H9 (cell line): ENCODE results near the gene NR4A2. TPM values are rescaled to one million over a fixed set of nuclear protein-coding genes. Genes with fewer than 3 reads are reported as not detected.

ENCODE experiments used
- DNase-seq: peaks from one replicate; pipeline ENCODE4 v3.0.0-alpha.2; 2017
- H2AFZ ChIP-seq: one replicate; pipeline ENCODE4 v1.6.1; 2013; ENCODE audit warnings: mild to moderate bottlenecking, low read length, control low read depth, moderate library complexity
- H2AK5ac ChIP-seq: 2 replicates; pipeline ENCODE4 v1.6.1; 2013; ENCODE audit warnings: low read length, control low read depth, mixed read lengths; ENCODE audit not compliant: insufficient read length
- H2BK120ac ChIP-seq: one replicate; pipeline ENCODE4 v1.6.1; 2013; ENCODE audit warnings: low read depth, mild to moderate bottlenecking, low read length, control low read depth, inconsistent platforms; ENCODE audit not compliant: poor library complexity, severe bottlenecking
- H2BK12ac ChIP-seq: 2 replicates; pipeline ENCODE4 v1.6.1; 2013; ENCODE audit warnings: low read length, control low read depth, mixed read lengths, low read depth; ENCODE audit not compliant: insufficient read length
- H2BK15ac ChIP-seq: 2 replicates; pipeline ENCODE4 v1.6.1; 2013; ENCODE audit warnings: low read depth, low read length, control low read depth
- H2BK20ac ChIP-seq: one replicate; pipeline ENCODE4 v1.6.1; 2013; ENCODE audit warnings: low read depth, mild to moderate bottlenecking, low read length, control low read depth, inconsistent platforms; ENCODE audit not compliant: poor library complexity, severe bottlenecking
- H2BK5ac ChIP-seq: 2 replicates; pipeline ENCODE4 v1.6.1; 2013; ENCODE audit warnings: low read length, control low read depth, mixed read lengths; ENCODE audit not compliant: insufficient read length
- H3K14ac ChIP-seq: 2 replicates; pipeline ENCODE4 v1.6.1; 2013; ENCODE audit warnings: low read length, control low read depth; ENCODE audit not compliant: insufficient read depth
- H3K18ac ChIP-seq: 2 replicates; pipeline ENCODE4 v1.6.1; 2013; ENCODE audit warnings: low read depth, mild to moderate bottlenecking, mixed read lengths, low read length, control low read depth; ENCODE audit not compliant: insufficient read length
- H3K23ac ChIP-seq: 2 replicates; pipeline ENCODE4 v1.6.1; 2013; ENCODE audit warnings: low read length, control low read depth, mixed read lengths, low read depth; ENCODE audit not compliant: insufficient read length
- H3K23me2 ChIP-seq: 2 replicates; pipeline ENCODE4 v1.6.1; 2013; ENCODE audit warnings: low read depth, mild to moderate bottlenecking, mixed read lengths, low read length, control low read depth; ENCODE audit not compliant: insufficient read length, poor library complexity, severe bottlenecking
- H3K27ac ChIP-seq: 2 replicates; pipeline ENCODE4 v1.5.1; 2013; ENCODE audit warnings: low read length, control low read depth, mixed read lengths, low read depth; ENCODE audit not compliant: insufficient read length
- H3K27me3 ChIP-seq: 2 replicates; pipeline ENCODE4 v1.6.1; 2013; ENCODE audit warnings: low read length, control low read depth, inconsistent platforms; ENCODE audit not compliant: insufficient read depth
- H3K4ac ChIP-seq: 2 replicates; pipeline ENCODE4 v1.6.1; 2013; ENCODE audit warnings: low read depth, mild to moderate bottlenecking, control low read depth, inconsistent platforms, low read length, moderate library complexity
- H3K4me1 ChIP-seq: 2 replicates; pipeline ENCODE4 v1.6.1; 2013; ENCODE audit warnings: low read length, control low read depth, inconsistent platforms; ENCODE audit not compliant: insufficient read depth
- H3K4me2 ChIP-seq: 2 replicates; pipeline ENCODE4 v1.6.1; 2013; ENCODE audit warnings: low read length, control low read depth, mixed read lengths; ENCODE audit not compliant: insufficient read length, insufficient read depth
- H3K56ac ChIP-seq: 2 replicates; pipeline ENCODE4 v1.6.1; 2013; ENCODE audit warnings: low read depth, mild to moderate bottlenecking, mixed read lengths, low read length, control low read depth; ENCODE audit not compliant: insufficient read length
- H3K79me1 ChIP-seq: 2 replicates; pipeline ENCODE4 v1.6.1; 2013; ENCODE audit warnings: low read depth, mild to moderate bottlenecking, moderate library complexity, low read length, control low read depth, inconsistent platforms; ENCODE audit not compliant: insufficient read depth, poor library complexity, severe bottlenecking
- H3K79me2 ChIP-seq: 2 replicates; pipeline ENCODE4 v1.6.1; 2013; ENCODE audit warnings: low read length, control low read depth, inconsistent platforms; ENCODE audit not compliant: insufficient read depth
- H3K9ac ChIP-seq: 2 replicates; pipeline ENCODE4 v1.6.1; 2013; ENCODE audit warnings: low read length, control low read depth, mixed read lengths; ENCODE audit not compliant: insufficient read length; ENCODE audit errors: extremely low read depth
- H3K9me3 ChIP-seq: one replicate; pipeline ENCODE4 v1.6.1; 2013; ENCODE audit warnings: low read depth, low read length, inconsistent platforms; ENCODE audit not compliant: control insufficient read depth
- H3T11ph ChIP-seq: one replicate; pipeline ENCODE4 v1.6.1; 2013; ENCODE audit warnings: mild to moderate bottlenecking, low read length, control low read depth, inconsistent platforms
- H4K20me1 ChIP-seq: one replicate; pipeline ENCODE4 v1.6.1; 2013; ENCODE audit not compliant: control insufficient read depth, insufficient read length, insufficient read depth
- H4K5ac ChIP-seq: 2 replicates; pipeline ENCODE4 v1.6.1; 2013; ENCODE audit warnings: low read depth, mild to moderate bottlenecking, mixed read lengths, low read length, control low read depth; ENCODE audit not compliant: insufficient read length
- H4K8ac ChIP-seq: replicated peaks from 2 replicates; pipeline ENCODE4 v1.6.1; 2013; ENCODE audit warnings: low read length, control low read depth, mixed read lengths, low read depth; ENCODE audit not compliant: insufficient read length
- H4K91ac ChIP-seq: 2 replicates; pipeline ENCODE4 v1.6.1; 2013; ENCODE audit warnings: low read depth, mild to moderate bottlenecking, moderate library complexity, mixed read lengths, low read length, control low read depth; ENCODE audit not compliant: insufficient read length
- H3K27ac Mint-ChIP-seq, 3 experiments: 2 replicates in 2 of 3; 3 replicates in 1 of 3; pipeline ENCODE4 v1.8.0; 2020 to 2021; ENCODE audit warnings: mixed read lengths in 3 of 3, mild to moderate bottlenecking in 1 of 3, moderate library complexity in 1 of 3
- H3K27me3 Mint-ChIP-seq: 2 replicates; pipeline ENCODE4 v1.8.0; 2021; ENCODE audit warnings: low read depth, mild to moderate bottlenecking, moderate library complexity, mixed read lengths
- H3K36me3 Mint-ChIP-seq, 3 experiments: 2 replicates in 2 of 3; 3 replicates in 1 of 3; pipeline ENCODE4 v1.8.0; 2020 to 2021; ENCODE audit warnings: low read depth in 3 of 3, mixed read lengths in 3 of 3; ENCODE audit not compliant: insufficient read depth in 1 of 3
- H3K4me1 Mint-ChIP-seq, 2 experiments: 2 replicates each; pipeline ENCODE4 v1.8.0; 2020; ENCODE audit warnings: mixed read lengths in 2 of 2
- H3K4me3 Mint-ChIP-seq, 2 experiments: 2 replicates in 1 of 2; 3 replicates in 1 of 2; pipeline ENCODE4 v1.8.0; 2020 to 2021; ENCODE audit warnings: mild to moderate bottlenecking in 2 of 2, mixed read lengths in 2 of 2, moderate library complexity in 1 of 2
- H3K9me3 Mint-ChIP-seq, 2 experiments: 2 replicates in 1 of 2; 3 replicates in 1 of 2; pipeline ENCODE4 v1.8.0; 2020; ENCODE audit warnings: mild to moderate bottlenecking in 2 of 2, mixed read lengths in 2 of 2, moderate library complexity in 1 of 2
- WGBS: extraction: QIAGEN DNeasy Blood & Tissue Kit; methylation state at CpG from one replicate; pipeline ENCODE4 v1.1.7; 2013; ENCODE audit warnings: missing lambda C conversion rate, low lambda C conversion rate, mixed read lengths; ENCODE audit not compliant: insufficient read length; ENCODE audit errors: extremely low coverage; 5-methylcytosine and 5-hydroxymethylcytosine counted together
- total RNA-seq: library from RNA; stranded (reverse); gene quantifications from 2 replicates; pipeline ENCODE4 v1.2.1, GENCODE V29; 2021
- TF ChIP-seq, protein P1 (sequence below): fragments of 200-600 bp; sonication (generic); conservative IDR thresholded peaks from 3 replicates; pipeline ENCODE4 v1.8.0; 2021; ENCODE audit warnings: antibody characterized with exemption, mild to moderate bottlenecking

NR4A2 gene
- total RNA-seq, 1 experiment from 2014 or later = 2.0 TPM

DNA sequence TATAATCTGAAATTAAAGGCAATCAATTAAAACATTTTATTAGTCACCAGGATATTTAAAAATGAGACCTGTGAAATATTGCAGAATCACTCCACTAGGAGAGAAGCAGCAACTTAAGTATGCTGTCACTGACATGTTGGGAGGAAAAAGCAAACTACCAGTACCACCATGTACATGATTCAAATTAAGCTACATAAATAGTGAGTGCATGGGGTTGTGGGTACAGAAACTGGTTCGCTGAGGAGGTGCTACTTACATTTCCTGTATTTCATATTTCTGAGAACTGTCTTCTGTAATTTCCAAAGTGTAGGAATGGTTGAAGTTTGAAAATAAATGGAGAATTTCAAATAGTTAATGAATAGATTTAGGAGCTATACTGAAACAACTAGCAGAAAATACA is 7.9 kb upstream of the NR4A2 start:
- Histone ChIP-seq H3K14ac (no peak overlapping the region), H2BK15ac (no peak overlapping the region), H3K56ac (no peak overlapping the region), H2BK20ac (no peak overlapping the region), H4K91ac (no peak overlapping the region), H3K79me1 (no peaks in the 10 kb centered on the region), H2BK120ac (no peak overlapping the region), H4K20me1 (no peaks in the 10 kb centered on the region), H3K23ac (no peak overlapping the region), H3K27me3 (no peaks in the 10 kb centered on the region), H3T11ph (no peak overlapping the region), H3K79me2 (no peaks in the 10 kb centered on the region), H3K4me2 (no peak overlapping the region), H3K27ac (no peak overlapping the region), H2AK5ac (no peak overlapping the region), H3K4me1 (no peaks in the 10 kb centered on the region; the same call in 1 of the 2 replicates), H4K8ac (no peak overlapping the region), H3K9ac (no peak overlapping the region), H3K9me3 (no peaks in the 10 kb centered on the region), H3K4ac (no peak overlapping the region), H2BK12ac (no peak overlapping the region), H3K23me2 (peaks cover 8% of the 10 kb centered on the region), H3K18ac (no peak overlapping the region), H4K5ac (no peak overlapping the region), H2AFZ (no peak overlapping the region), H2BK5ac (no peak overlapping the region)
- peaks cover 35 to 40% of the 10 kb centered on the region in 2 experiments for H3K4me1 Mint-ChIP-seq
- H3K27ac Mint-ChIP-seq = no peak overlapping the region
- TF ChIP-seq, protein P1, sequence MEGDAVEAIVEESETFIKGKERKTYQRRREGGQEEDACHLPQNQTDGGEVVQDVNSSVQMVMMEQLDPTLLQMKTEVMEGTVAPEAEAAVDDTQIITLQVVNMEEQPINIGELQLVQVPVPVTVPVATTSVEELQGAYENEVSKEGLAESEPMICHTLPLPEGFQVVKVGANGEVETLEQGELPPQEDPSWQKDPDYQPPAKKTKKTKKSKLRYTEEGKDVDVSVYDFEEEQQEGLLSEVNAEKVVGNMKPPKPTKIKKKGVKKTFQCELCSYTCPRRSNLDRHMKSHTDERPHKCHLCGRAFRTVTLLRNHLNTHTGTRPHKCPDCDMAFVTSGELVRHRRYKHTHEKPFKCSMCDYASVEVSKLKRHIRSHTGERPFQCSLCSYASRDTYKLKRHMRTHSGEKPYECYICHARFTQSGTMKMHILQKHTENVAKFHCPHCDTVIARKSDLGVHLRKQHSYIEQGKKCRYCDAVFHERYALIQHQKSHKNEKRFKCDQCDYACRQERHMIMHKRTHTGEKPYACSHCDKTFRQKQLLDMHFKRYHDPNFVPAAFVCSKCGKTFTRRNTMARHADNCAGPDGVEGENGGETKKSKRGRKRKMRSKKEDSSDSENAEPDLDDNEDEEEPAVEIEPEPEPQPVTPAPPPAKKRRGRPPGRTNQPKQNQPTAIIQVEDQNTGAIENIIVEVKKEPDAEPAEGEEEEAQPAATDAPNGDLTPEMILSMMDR = no peak
- H3K9me3 Mint-ChIP-seq = no peaks in the 10 kb centered on the region; a peak in 1 of 5 replicates
- DNase-seq = no peak
- H3K36me3 Mint-ChIP-seq = no peaks in the 10 kb centered on the region; a peak in 1 of 7 replicates
- peaks cover 8% of the 10 kb centered on the region; the same call in 1 of the 2 replicates for H3K27me3 Mint-ChIP-seq
- WGBS = no CpG with 5 or more reads among the region's 1 CpG
- H3K4me3 Mint-ChIP-seq = peak overlapping the region in 1 of 2 experiments; percentile 89; a peak in 3 of 5 replicates
